ENCODE results near the gene EXOC2. TPM values are rescaled to one million over a fixed set of nuclear protein-coding genes. Genes with fewer than 3 reads are reported as not detected.
A peak's percentile ranks its signal among the peaks of the same experiment; 100 is the strongest.

The EXOC2 gene
- total RNA-seq, 3 donors from 2014 or later (not counting 1 experiment from before 2014, with no cell fraction given), result 22.1 to 30.8 (median 26.5) TPM

DNA sequence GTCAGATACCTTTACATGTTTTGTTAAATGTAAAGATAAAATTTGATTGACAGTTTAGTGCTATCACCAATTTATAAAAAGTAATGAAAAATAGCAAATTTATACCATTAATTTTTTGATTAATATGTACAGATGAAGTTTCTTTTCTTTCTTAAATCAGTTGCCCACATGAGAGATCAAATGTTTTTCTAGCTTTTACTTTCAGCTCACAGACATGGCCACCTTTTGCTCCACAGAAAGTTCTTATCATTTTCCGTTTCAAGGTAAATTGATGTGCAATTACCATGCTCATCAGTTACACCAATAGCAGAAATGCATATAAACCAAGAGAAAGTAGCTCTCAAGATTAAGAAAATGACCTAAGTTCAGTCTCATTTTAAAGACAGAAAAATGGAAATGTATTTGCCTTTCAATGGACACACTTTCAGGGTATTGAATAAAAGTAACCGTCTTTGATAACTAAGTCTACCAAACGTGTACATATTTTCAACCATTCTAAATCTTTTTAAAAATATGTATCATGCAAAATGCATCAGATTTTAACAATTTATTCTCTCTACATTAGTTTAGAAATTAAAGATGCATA, 16.6 kb upstream of the EXOC2 start:
- TF ChIP-seq, protein P1, sequence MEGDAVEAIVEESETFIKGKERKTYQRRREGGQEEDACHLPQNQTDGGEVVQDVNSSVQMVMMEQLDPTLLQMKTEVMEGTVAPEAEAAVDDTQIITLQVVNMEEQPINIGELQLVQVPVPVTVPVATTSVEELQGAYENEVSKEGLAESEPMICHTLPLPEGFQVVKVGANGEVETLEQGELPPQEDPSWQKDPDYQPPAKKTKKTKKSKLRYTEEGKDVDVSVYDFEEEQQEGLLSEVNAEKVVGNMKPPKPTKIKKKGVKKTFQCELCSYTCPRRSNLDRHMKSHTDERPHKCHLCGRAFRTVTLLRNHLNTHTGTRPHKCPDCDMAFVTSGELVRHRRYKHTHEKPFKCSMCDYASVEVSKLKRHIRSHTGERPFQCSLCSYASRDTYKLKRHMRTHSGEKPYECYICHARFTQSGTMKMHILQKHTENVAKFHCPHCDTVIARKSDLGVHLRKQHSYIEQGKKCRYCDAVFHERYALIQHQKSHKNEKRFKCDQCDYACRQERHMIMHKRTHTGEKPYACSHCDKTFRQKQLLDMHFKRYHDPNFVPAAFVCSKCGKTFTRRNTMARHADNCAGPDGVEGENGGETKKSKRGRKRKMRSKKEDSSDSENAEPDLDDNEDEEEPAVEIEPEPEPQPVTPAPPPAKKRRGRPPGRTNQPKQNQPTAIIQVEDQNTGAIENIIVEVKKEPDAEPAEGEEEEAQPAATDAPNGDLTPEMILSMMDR (IDR thresholded peaks at IDR 0.05), result no peak
- DNase-seq, result no peak
- peaks cover 9% of the 10 kb centered on the region for H3K4me1 ChIP-seq (ENCODE audit: control insufficient read depth, insufficient read depth, low read length)
- H3K27me3 Mint-ChIP-seq (ENCODE audit: low read depth in 2 of 2), result peaks cover 7 to 9% of the 10 kb centered on the region in 2 donors
- WGBS (ENCODE audit: insufficient coverage), result 90% methylated on average over 1 of the region's 3 CpGs
- no peak for ATAC-seq
- H3K4me1 Mint-ChIP-seq, result peaks cover 22% of the 10 kb centered on the region in 2 donors
- H3K9me3 ChIP-seq (ENCODE audit: control insufficient read depth, insufficient read depth, low read length), result no peaks in the 10 kb centered on the region
- no peaks in the 10 kb centered on the region for H3K36me3 Mint-ChIP-seq
- H3K9me3 Mint-ChIP-seq, result no peaks in the 10 kb centered on the region
- no peak overlapping the region for H3K27ac ChIP-seq (ENCODE audit: low read length)
- H3K36me3 ChIP-seq (ENCODE audit: control insufficient read depth, insufficient read depth, low read length), result no peaks in the 10 kb centered on the region
- H3K4me3 ChIP-seq (ENCODE audit: low read length), result no peak overlapping the region
- no peaks in the 10 kb centered on the region for H3K27me3 ChIP-seq (ENCODE audit: control insufficient read depth, insufficient read depth, low read length)
- intact Hi-C loops (cut with micrococcal nuclease), result no loop called here
- peak overlapping the region; percentile 99 for H3K4me3 Mint-ChIP-seq
- peak overlapping the region; percentile 95 to 97 for H3K27ac Mint-ChIP-seq

DNA sequence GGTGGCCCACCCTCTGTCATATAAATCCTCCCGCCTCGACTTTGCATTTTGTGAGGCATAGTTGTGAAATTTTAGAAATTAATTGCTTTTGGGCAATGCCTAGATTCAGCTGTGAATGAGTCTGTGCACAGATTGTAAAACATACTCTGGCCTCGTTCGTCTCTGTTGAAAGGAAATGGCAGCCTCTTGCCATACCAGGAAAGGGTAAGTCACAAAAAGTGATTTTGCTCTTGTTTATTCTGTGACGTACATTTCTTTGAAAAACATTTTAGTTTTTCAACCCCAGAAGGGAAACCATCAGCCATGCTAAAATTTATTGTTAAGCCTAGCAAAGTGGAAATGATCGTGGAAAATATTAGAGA, 15.3 kb upstream of the EXOC2 start:
- Histone ChIP-seq H3K36me3 (ENCODE audit: control insufficient read depth, insufficient read depth, low read length) (no peaks in the 10 kb centered on the region), H3K27ac (ENCODE audit: low read length) (no peak overlapping the region), H3K27me3 (ENCODE audit: control insufficient read depth, insufficient read depth, low read length) (no peaks in the 10 kb centered on the region), H3K9me3 (ENCODE audit: control insufficient read depth, insufficient read depth, low read length) (no peaks in the 10 kb centered on the region), H3K4me3 (ENCODE audit: low read length) (no peak overlapping the region), H3K4me1 (ENCODE audit: control insufficient read depth, insufficient read depth, low read length) (peaks cover 9% of the 10 kb centered on the region)
- Mint-ChIP-seq H3K27ac (no peak overlapping the region), H3K9me3 (no peaks in the 10 kb centered on the region), H3K4me3 (no peak overlapping the region), H3K27me3 (ENCODE audit: low read depth in 2 of 2) (peaks cover 8 to 17% of the 10 kb centered on the region in 2 donors), H3K36me3 (no peaks in the 10 kb centered on the region), H3K4me1 (peaks cover 22% of the 10 kb centered on the region in 2 donors)
- DNase-seq (no peak), ATAC-seq (no peak)
- TF ChIP-seq, protein P1 (IDR thresholded peaks at IDR 0.05), result no peak
- intact Hi-C loops (cut with micrococcal nuclease), result no loop called here
- WGBS (ENCODE audit: insufficient coverage), result 85% methylated on average over 5 of the region's 6 CpGs

DNA sequence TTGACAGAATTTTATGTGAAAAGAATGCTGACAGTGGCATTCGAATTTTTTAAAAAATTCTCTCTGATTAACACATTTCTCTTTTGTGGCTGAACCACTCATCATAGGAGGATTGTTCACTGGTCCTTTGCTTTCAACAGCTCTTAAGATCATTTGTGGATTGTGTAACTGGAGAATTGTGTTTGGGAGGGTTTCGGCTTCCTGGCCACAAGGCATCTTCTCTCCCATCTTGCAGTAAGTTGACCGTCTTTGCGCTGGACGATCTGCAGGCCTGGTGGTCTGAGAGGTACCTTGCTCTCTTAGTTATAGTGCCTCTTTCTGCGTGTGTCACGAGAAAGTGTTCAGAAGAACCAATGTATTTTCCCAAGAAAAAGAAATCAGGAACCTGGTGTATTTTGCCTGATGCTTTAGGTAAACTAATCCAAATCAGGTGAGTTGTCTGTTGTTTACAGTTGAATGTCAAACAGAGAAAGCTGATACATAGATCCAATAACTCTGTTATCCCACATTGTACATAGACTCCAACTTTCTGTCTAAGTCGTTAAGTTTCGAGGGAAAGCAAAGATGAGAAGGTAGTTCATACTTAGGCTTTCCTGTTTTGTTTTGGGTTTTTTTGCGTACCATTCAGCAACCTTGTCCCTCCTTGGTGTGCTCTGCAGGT, 14.8 kb upstream of the EXOC2 start:
- Histone ChIP-seq H3K4me1 (ENCODE audit: control insufficient read depth, insufficient read depth, low read length) (peaks cover 9% of the 10 kb centered on the region), H3K27me3 (ENCODE audit: control insufficient read depth, insufficient read depth, low read length) (no peaks in the 10 kb centered on the region), H3K36me3 (ENCODE audit: control insufficient read depth, insufficient read depth, low read length) (no peaks in the 10 kb centered on the region), H3K9me3 (ENCODE audit: control insufficient read depth, insufficient read depth, low read length) (no peaks in the 10 kb centered on the region), H3K27ac (ENCODE audit: low read length) (no peak overlapping the region), H3K4me3 (ENCODE audit: low read length) (no peak overlapping the region)
- intact Hi-C loops (cut with micrococcal nuclease), result no loop called here
- H3K9me3 Mint-ChIP-seq, result no peaks in the 10 kb centered on the region
- ATAC-seq (no peak), DNase-seq (no peak)
- peaks cover 8 to 20% of the 10 kb centered on the region in 2 donors for H3K27me3 Mint-ChIP-seq (ENCODE audit: low read depth in 2 of 2)
- H3K36me3 Mint-ChIP-seq, result no peaks in the 10 kb centered on the region
- peaks cover 22% of the 10 kb centered on the region in 2 donors for H3K4me1 Mint-ChIP-seq
- no peak overlapping the region for H3K4me3 Mint-ChIP-seq
- 94% methylated on average over 9 of the region's 10 CpGs for whole genome bisulfite sequencing (ENCODE audit: insufficient coverage)
- TF ChIP-seq, protein P1 (IDR thresholded peaks at IDR 0.05), result no peak
- H3K27ac Mint-ChIP-seq, result no peak overlapping the region

Data from natural killer cell (primary cell).